ENCODE measurements around the gene MYOM1.

MYOM1 gene

GRCh38 chr18:3111523-3112240, 108.1 kb downstream of the MYOM1 start:
- DNase-seq: no peak

GRCh38 chr18:3110034-3110752, 109.6 kb downstream of the MYOM1 start:
- DNase-seq: no peak

GRCh38 chr18:3107740-3108151, 112.0 kb downstream of the MYOM1 start:
- no peak for DNase-seq

GRCh38 chr18:3104190-3105054, 115.3 kb downstream of the MYOM1 start:
- no peak for DNase-seq

GRCh38 chr18:3103576-3103975, 116.2 kb downstream of the MYOM1 start:
- DNase-seq: no peak

- DNase-seq: no peak
Measured at GRCh38 chr18:3102983-3103382, 116.8 kb downstream of the MYOM1 start.

GRCh38 chr18:3100498-3101132, 119.2 kb downstream of the MYOM1 start:
- DNase-seq: no peak

- DNase-seq: no peak
Measured at GRCh38 chr18:3099327-3099726, 120.4 kb downstream of the MYOM1 start.

GRCh38 chr18:3097082-3097481, 122.7 kb downstream of the MYOM1 start:
- DNase-seq: no peak

- DNase-seq: no peak
Measured at GRCh38 chr18:3095921-3096320, 123.8 kb downstream of the MYOM1 start.

- DNase-seq: no peak
Measured at GRCh38 chr18:3094338-3094684, 125.5 kb downstream of the MYOM1 start.

GRCh38 chr18:3093624-3094337, 126.0 kb downstream of the MYOM1 start:
- DNase-seq: no peak

- no peak for DNase-seq
Measured at GRCh38 chr18:3092727-3093126, 127.0 kb downstream of the MYOM1 start.

- no peak for DNase-seq
Measured at GRCh38 chr18:3089579-3089978, 130.2 kb downstream of the MYOM1 start.

- no peak for DNase-seq
Measured at GRCh38 chr18:3088449-3088848, 131.3 kb downstream of the MYOM1 start.

GRCh38 chr18:3086871-3087270, 132.9 kb downstream of the MYOM1 start:
- DNase-seq: no peak

- no peak for DNase-seq
Measured at GRCh38 chr18:3085612-3086011, 134.2 kb downstream of the MYOM1 start.

GRCh38 chr18:3084206-3084605, 135.6 kb downstream of the MYOM1 start:
- DNase-seq: no peak

GRCh38 chr18:3083766-3084165, 136.0 kb downstream of the MYOM1 start:
- DNase-seq: no peak

- DNase-seq: no peak
Measured at GRCh38 chr18:3081584-3081991, 138.2 kb downstream of the MYOM1 start.

GRCh38 chr18:3079653-3080052, 140.1 kb downstream of the MYOM1 start:
- no peak for DNase-seq

GRCh38 chr18:3075491-3075890, 144.3 kb downstream of the MYOM1 start:
- no peak for DNase-seq

GRCh38 chr18:3074087-3074486, 145.7 kb downstream of the MYOM1 start:
- no peak for DNase-seq

Data from stimulated activated CD4-positive, alpha-beta T cell treated with anti-CD3 and anti-CD28 coated beads, Interleukin-1b, Interleukin-23, amount 100 ng/mL, for 48 hours (primary cell).